Cardiac muscle cell (in vitro differentiated cells and primary cell): Measurements from ENCODE around the gene IFIT2. TPM values are rescaled to one million over a fixed set of nuclear protein-coding genes. Genes with fewer than 3 reads are reported as not detected.
"Not testable (repeated sequence)": the region's sequence is repeated elsewhere in the genome, so short reads cannot be mapped to it uniquely, and the experiment has no call there.

ENCODE experiments used
- DNase-seq, 2 donors: peaks; one replicate each; pipeline versions ENCODE4 v3.0.0 to v3.0.0-alpha.2; 2010 to 2017; ENCODE audit warnings: low read depth in 1 of 2, low spot score in 1 of 2
- H3K27ac ChIP-seq: fragments of 200-600 bp; sonication (generic); 2 replicates; pipeline ENCODE4 v1.5.1; 2016
- H3K27me3 ChIP-seq: fragments of 200-600 bp; sonication (generic); 2 replicates; pipeline ENCODE4 v1.6.0; 2016; ENCODE audit warnings: control low read depth
- H3K36me3 ChIP-seq: fragments of 200-600 bp; sonication (generic); 2 replicates; pipeline ENCODE4 v1.5.1; 2016; ENCODE audit warnings: control low read depth
- H3K4me1 ChIP-seq: fragments of 200-600 bp; sonication (generic); 2 replicates; pipeline ENCODE4 v1.8.1; 2017; ENCODE audit warnings: low read depth, mild to moderate bottlenecking, mixed run types
- H3K4me3 ChIP-seq: fragments of 200-600 bp; sonication (generic); 2 replicates; pipeline ENCODE4 v1.5.1; 2016; ENCODE audit warnings: mild to moderate bottlenecking
- H3K9me3 ChIP-seq: fragments of 200-600 bp; sonication (generic); 2 replicates; pipeline ENCODE4 v1.5.1; 2017; ENCODE audit warnings: low read depth, mild to moderate bottlenecking, control low read depth
- polyA plus RNA-seq: library from polyadenylated mRNA; unstranded; fragments of >200 nt; fragmentation: Nextera tagmentation; extraction: Ambion mirVana; gene quantifications from 2 replicates; pipeline ENCODE4 v1.2.1, GENCODE V29; 2016
- total RNA-seq: library from RNA; depleted of rRNA; stranded (reverse); fragments of >200 nt; gene quantifications from 2 replicates; pipeline ENCODE4 v1.2.3, GENCODE V29; 2016
- TF ChIP-seq, protein P1 (sequence below): IDR thresholded peaks from 2 replicates; pipeline ENCODE4 v1.5.1; 2012; ENCODE audit warnings: low read depth, mild to moderate bottlenecking, low read length

IFIT2 gene
- total and polyA plus RNA-seq, 2 experiments from 2014 or later = 0.07 TPM; not detected in 1

DNA sequence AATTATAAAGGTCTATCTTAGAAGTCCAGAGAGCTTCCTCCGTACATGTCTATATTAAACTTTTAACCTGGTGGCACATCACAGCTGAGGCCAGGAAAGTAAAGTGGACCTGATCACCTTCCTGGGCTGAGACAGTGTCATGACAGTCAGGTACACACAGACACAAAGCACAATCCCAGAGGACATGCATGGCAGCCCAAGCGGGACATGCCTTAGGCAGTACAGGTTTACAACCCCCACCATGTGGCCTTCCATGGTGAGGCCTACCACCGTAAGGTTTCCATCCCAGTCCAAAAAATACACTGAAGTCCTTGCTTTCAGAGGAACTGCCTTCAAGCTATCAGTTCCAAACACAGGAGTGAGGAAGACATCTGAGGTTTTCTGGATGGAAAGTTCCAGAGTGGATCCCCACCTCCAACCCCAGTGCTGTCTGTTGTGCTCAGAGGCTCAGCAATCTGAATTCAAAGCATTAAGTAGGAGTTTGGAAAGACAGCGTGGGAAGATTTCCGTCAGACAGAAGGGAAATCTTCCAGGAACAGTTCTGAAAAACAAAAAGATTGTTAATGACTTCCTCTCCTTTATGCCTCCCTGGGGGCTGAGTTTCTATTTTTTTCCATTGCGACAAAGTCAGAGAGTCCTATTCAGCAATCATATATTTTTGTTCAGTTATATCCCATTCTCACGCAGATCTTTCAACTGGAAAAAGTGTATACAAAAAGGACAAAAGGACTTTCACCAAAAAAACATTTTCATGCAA, 46.0 kb downstream of the IFIT2 start:
- peak in 1 of 2 donors; percentile 33 for DNase-seq
- Histone ChIP-seq H3K4me3 (no peak overlapping the region), H3K27ac (peak overlapping the region; percentile 78), H3K4me1 (peaks cover 48% of the 10 kb centered on the region), H3K27me3 (no peaks in the 10 kb centered on the region), H3K9me3 (no peaks in the 10 kb centered on the region), H3K36me3 (no peaks in the 10 kb centered on the region)
- TF ChIP-seq, protein P1, sequence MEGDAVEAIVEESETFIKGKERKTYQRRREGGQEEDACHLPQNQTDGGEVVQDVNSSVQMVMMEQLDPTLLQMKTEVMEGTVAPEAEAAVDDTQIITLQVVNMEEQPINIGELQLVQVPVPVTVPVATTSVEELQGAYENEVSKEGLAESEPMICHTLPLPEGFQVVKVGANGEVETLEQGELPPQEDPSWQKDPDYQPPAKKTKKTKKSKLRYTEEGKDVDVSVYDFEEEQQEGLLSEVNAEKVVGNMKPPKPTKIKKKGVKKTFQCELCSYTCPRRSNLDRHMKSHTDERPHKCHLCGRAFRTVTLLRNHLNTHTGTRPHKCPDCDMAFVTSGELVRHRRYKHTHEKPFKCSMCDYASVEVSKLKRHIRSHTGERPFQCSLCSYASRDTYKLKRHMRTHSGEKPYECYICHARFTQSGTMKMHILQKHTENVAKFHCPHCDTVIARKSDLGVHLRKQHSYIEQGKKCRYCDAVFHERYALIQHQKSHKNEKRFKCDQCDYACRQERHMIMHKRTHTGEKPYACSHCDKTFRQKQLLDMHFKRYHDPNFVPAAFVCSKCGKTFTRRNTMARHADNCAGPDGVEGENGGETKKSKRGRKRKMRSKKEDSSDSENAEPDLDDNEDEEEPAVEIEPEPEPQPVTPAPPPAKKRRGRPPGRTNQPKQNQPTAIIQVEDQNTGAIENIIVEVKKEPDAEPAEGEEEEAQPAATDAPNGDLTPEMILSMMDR = no peak

DNA sequence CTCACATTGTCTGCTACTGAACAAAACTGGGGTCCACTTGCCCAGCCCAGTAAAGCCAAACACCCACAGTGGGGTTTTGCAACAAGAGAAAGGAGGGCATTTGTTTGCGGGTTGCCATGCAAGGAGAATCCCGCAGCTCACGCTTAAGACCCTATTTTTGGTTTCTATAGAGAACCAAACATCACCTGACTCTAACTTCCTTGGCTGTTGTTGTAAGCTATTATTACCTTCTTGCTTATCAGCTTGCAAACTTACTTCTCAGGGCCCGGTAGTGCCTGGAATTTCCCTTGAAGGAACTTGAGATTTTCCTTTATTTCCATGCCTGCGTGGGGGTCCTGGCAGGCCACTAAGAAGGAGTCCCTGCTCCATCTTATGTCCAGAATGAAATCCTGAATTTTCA, 46.6 kb downstream of the IFIT2 start:
- TF ChIP-seq, protein P1 = no peak
- Histone ChIP-seq H3K4me1 (peaks cover 46% of the 10 kb centered on the region), H3K27ac (peak overlapping the region; percentile 78), H3K36me3 (no peaks in the 10 kb centered on the region), H3K9me3 (no peaks in the 10 kb centered on the region), H3K27me3 (no peaks in the 10 kb centered on the region), H3K4me3 (no peak overlapping the region)
- DNase-seq = no peak

DNA sequence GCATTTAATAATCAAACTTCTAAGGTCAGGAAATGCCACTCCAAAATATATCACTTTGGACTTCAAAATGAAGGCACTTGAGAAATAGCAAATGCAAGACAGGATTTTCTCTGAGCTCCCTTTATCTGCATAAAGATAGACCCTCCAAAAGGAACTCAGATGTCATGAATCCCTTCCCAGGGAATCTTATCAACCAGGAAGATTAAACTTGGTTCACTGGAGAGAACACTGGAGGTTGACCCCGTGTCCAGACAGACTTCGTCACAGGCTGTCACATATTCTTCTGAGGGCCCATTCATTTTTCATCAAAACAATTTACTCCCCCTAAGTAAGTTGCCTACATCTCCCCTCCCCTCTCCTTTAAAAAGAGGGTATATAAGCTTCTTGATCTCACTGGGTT, 47.1 kb downstream of the IFIT2 start:
- DNase-seq = no peak
- Histone ChIP-seq H3K4me1 (peaks cover 42% of the 10 kb centered on the region), H3K27ac (peak overlapping the region; percentile 78), H3K4me3 (no peak overlapping the region), H3K9me3 (no peaks in the 10 kb centered on the region), H3K36me3 (no peaks in the 10 kb centered on the region), H3K27me3 (no peaks in the 10 kb centered on the region)
- TF ChIP-seq, protein P1 = no peak

DNA sequence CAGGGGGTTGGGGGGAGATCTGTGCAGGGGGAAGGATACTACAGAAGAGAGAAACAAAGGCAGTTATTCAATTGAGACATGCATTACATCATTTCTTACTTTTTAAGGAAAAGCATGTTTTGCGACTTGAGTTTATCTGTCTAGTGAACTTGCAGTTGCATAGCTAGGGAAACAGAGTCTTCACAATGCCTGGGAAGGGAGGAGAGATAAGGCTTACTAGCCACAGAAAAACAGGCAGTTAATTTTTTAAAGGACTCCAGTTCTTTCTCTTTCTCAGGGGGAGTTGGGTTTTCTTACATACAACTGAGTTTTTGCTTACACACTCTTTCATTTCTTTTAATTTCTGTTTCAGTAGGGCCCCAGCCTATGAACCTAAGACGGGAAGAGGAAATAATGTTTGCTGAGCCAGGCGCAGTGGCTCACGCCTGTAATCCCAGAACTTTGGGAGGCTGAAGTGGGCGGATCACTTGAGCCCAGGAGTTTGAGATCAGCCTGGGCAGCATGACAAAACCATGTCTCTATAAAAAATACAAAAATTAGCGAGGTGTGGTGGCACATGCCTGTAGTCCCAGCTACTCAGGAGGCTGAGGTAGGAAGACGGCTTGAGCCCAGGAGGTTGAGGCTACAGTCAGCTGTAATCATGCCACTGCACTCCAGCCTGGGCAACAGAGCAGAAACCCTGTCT, 48.9 kb downstream of the IFIT2 start:
- H3K4me3 ChIP-seq, H3K9me3 ChIP-seq, H3K36me3 ChIP-seq, H3K27me3 ChIP-seq: not testable (repeated sequence)
- DNase-seq = peak in 1 of 2 donors; percentile 55
- Histone ChIP-seq H3K4me1 (peaks cover 42% of the 10 kb centered on the region), H3K27ac (peak overlapping the region; percentile 91)

DNA sequence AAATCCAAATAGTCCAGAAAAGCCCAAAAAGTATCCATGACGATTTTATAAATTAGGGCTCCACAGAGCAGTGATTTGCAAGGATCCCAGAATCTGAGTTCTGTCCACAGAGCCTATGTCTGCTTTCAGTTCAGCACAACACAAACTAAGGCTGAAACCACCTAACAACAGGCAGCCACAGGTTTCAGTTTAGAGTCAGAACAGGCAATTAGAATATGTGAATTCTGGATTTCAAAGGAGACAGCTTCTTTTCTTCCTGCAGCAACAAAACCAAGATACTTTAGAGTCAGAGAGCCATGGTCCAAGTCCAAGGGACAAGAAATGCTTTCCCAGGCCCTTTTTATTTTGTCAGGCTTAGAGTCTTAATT, 49.5 kb downstream of the IFIT2 start:
- Histone ChIP-seq H3K4me3 (no peak overlapping the region), H3K27ac (peak overlapping the region; percentile 91), H3K9me3 (no peaks in the 10 kb centered on the region), H3K4me1 (peaks cover 42% of the 10 kb centered on the region), H3K27me3 (no peaks in the 10 kb centered on the region), H3K36me3 (no peaks in the 10 kb centered on the region)
- peak in 1 of 2 donors; percentile 39 for DNase-seq
- TF ChIP-seq, protein P1 = no peak
